Smooth muscle cell (in vitro differentiated cells): ENCODE data around the gene KCNH5. TPM values are rescaled to one million over a fixed set of nuclear protein-coding genes. Genes with fewer than 3 reads are reported as not detected.

Experiments
- DNase-seq: peaks from one replicate; lab custom pipeline; 2025; ENCODE audit not compliant: unreplicated experiment; lab: John Stamatoyannopoulos, UW
- H2AFZ ChIP-seq: fragments of 200-600 bp; sonication (generic); 2 replicates; pipeline ENCODE4 v1.6.0; 2016; ENCODE audit warnings: antibody characterized with exemption, low read depth, mild to moderate bottlenecking
- H3F3A ChIP-seq: fragments of 200-600 bp; sonication (generic); 2 replicates; pipeline ENCODE4 v1.6.0; 2017; ENCODE audit warnings: antibody characterized with exemption, low read depth
- H3K27ac ChIP-seq: fragments of 200-600 bp; sonication (generic); 2 replicates; pipeline ENCODE4 v1.5.1; 2016; ENCODE audit warnings: low read depth, mild to moderate bottlenecking
- H3K27me3 ChIP-seq: fragments of 200-600 bp; sonication (generic); 2 replicates; pipeline ENCODE4 v1.6.1; 2016; ENCODE audit warnings: low read depth, mild to moderate bottlenecking
- H3K36me3 ChIP-seq: fragments of 200-600 bp; sonication (generic); 2 replicates; pipeline ENCODE4 v1.5.1; 2016; ENCODE audit warnings: low read depth
- H3K4me1 ChIP-seq: fragments of 200-600 bp; sonication (generic); 2 replicates; pipeline ENCODE4 v1.5.1; 2016; ENCODE audit warnings: low read depth
- H3K4me2 ChIP-seq: fragments of 200-600 bp; sonication (generic); 2 replicates; pipeline ENCODE4 v1.6.0; 2016; ENCODE audit warnings: mild to moderate bottlenecking
- H3K4me3 ChIP-seq: fragments of 200-600 bp; sonication (generic); 2 replicates; pipeline ENCODE4 v1.5.1; 2016; ENCODE audit warnings: mild to moderate bottlenecking
- H3K79me2 ChIP-seq: fragments of 200-600 bp; sonication (generic); 2 replicates; pipeline ENCODE4 v1.6.0; 2016; ENCODE audit warnings: low read depth, mild to moderate bottlenecking
- H3K9ac ChIP-seq: fragments of 200-600 bp; sonication (generic); 2 replicates; pipeline ENCODE4 v1.6.0; 2016; ENCODE audit warnings: low read depth
- H3K9me3 ChIP-seq: fragments of 200-600 bp; sonication (generic); replicated peaks from 2 replicates; pipeline ENCODE4 v1.5.1; 2016; ENCODE audit warnings: low read depth
- H4K20me1 ChIP-seq: fragments of 200-600 bp; sonication (generic); 2 replicates; pipeline ENCODE4 v1.6.0; 2016; ENCODE audit warnings: low read depth
- WGBS: methylation state at CpG from one replicate; pipeline ENCODE4 v1.1.7; 2016; ENCODE audit warnings: low lambda C conversion rate; 5-methylcytosine and 5-hydroxymethylcytosine counted together
- polyA plus RNA-seq: library from polyadenylated mRNA; unstranded; fragments of >200 nt; fragmentation: Nextera tagmentation; extraction: Ambion mirVana; gene quantifications from 2 replicates; pipeline ENCODE4 v1.2.1, GENCODE V29; 2016
- total RNA-seq: library from RNA; depleted of rRNA; stranded (reverse); fragments of >200 nt; gene quantifications from 2 replicates; pipeline ENCODE4 v1.2.3, GENCODE V29; 2014
- TF ChIP-seq, protein P1 (sequence below): fragments of 200-600 bp; sonication (generic); IDR thresholded peaks from 2 replicates; pipeline ENCODE4 v1.5.1; 2017; ENCODE audit warnings: borderline replicate concordance, mild to moderate bottlenecking, antibody characterized with exemption; ENCODE audit not compliant: insufficient read depth, poor library complexity, severe bottlenecking

The KCNH5 gene
- total and polyA plus RNA-seq, 2 experiments from 2014 or later: 0.03 to 0.54 TPM

- Histone ChIP-seq H3K4me2 (no peak overlapping the region), H4K20me1 (no peaks in the 10 kb centered on the region), H2AFZ (no peak overlapping the region), H3K27ac (no peak overlapping the region), H3K79me2 (no peaks in the 10 kb centered on the region), H3K36me3 (no peaks in the 10 kb centered on the region), H3F3A (no peaks in the 10 kb centered on the region), H3K9me3 (no peaks in the 10 kb centered on the region), H3K9ac (no peak overlapping the region), H3K4me3 (no peak overlapping the region), H3K4me1 (no peaks in the 10 kb centered on the region), H3K27me3 (no peaks in the 10 kb centered on the region)
- TF ChIP-seq, protein P1, sequence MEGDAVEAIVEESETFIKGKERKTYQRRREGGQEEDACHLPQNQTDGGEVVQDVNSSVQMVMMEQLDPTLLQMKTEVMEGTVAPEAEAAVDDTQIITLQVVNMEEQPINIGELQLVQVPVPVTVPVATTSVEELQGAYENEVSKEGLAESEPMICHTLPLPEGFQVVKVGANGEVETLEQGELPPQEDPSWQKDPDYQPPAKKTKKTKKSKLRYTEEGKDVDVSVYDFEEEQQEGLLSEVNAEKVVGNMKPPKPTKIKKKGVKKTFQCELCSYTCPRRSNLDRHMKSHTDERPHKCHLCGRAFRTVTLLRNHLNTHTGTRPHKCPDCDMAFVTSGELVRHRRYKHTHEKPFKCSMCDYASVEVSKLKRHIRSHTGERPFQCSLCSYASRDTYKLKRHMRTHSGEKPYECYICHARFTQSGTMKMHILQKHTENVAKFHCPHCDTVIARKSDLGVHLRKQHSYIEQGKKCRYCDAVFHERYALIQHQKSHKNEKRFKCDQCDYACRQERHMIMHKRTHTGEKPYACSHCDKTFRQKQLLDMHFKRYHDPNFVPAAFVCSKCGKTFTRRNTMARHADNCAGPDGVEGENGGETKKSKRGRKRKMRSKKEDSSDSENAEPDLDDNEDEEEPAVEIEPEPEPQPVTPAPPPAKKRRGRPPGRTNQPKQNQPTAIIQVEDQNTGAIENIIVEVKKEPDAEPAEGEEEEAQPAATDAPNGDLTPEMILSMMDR: no peak
- DNase-seq: no peak
- WGBS: 84% methylated on average over 2 of the region's 2 CpGs
Observed at GRCh38 chr14:62734831-62735230, 310.4 kb downstream of the KCNH5 start.

DNA sequence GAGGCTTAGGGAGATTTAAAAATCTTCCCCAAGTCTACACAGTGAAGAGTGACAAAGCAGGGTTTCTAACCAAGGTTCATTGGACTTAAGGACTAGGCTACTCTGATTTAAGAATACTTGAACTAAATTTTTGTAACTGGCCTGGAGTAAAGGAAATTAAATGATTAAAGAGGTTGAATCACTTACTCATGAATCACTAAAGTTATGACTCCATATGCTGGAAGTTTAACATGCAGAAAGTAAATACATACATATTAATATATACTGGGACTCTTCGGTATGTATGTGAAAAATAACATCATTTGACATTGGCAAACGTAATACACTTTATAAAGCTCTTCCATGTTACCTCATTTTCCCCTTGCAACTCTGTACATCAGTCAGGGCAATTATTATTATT, 322.9 kb downstream of the KCNH5 start:
- DNase-seq: no peak
- H3K4me1 ChIP-seq: no peaks in the 10 kb centered on the region
- no peaks in the 10 kb centered on the region for H3K36me3 ChIP-seq
- no peaks in the 10 kb centered on the region for H3K79me2 ChIP-seq
- WGBS: 88% methylated on average over 2 of the region's 2 CpGs
- no peaks in the 10 kb centered on the region for H3K9me3 ChIP-seq
- H3K9ac ChIP-seq: no peak overlapping the region
- H3K4me3 ChIP-seq: no peak overlapping the region
- no peaks in the 10 kb centered on the region for H3K27me3 ChIP-seq
- H3K4me2 ChIP-seq: no peak overlapping the region
- H4K20me1 ChIP-seq: no peaks in the 10 kb centered on the region
- H3F3A ChIP-seq: no peaks in the 10 kb centered on the region
- H2AFZ ChIP-seq: no peak overlapping the region
- TF ChIP-seq, protein P1: no peak
- no peak overlapping the region for H3K27ac ChIP-seq

- DNase-seq: no peak
- no peak overlapping the region for H3K27ac ChIP-seq
- H3K27me3 ChIP-seq: no peaks in the 10 kb centered on the region
- no peak overlapping the region for H3K4me3 ChIP-seq
- H2AFZ ChIP-seq: no peak overlapping the region
- H4K20me1 ChIP-seq: no peaks in the 10 kb centered on the region
- no peaks in the 10 kb centered on the region for H3K4me1 ChIP-seq
- WGBS: 97% methylated on average over 1 of the region's 1 CpG
- H3K9ac ChIP-seq: no peak overlapping the region
- no peaks in the 10 kb centered on the region for H3K36me3 ChIP-seq
- no peaks in the 10 kb centered on the region for H3K79me2 ChIP-seq
- TF ChIP-seq, protein P1: no peak
- no peak overlapping the region for H3K4me2 ChIP-seq
- H3K9me3 ChIP-seq: no peaks in the 10 kb centered on the region
- H3F3A ChIP-seq: no peaks in the 10 kb centered on the region
Observed at GRCh38 chr14:62718629-62719028, 326.6 kb downstream of the KCNH5 start.

GRCh38 chr14:62711351-62712023, 333.8 kb downstream of the KCNH5 start:
- Histone ChIP-seq H3K4me1 (no peaks in the 10 kb centered on the region), H3K36me3 (no peaks in the 10 kb centered on the region), H3K79me2 (no peaks in the 10 kb centered on the region), H3K27ac (no peak overlapping the region), H3F3A (no peaks in the 10 kb centered on the region), H3K4me2 (no peak overlapping the region), H3K4me3 (no peak overlapping the region), H3K27me3 (no peaks in the 10 kb centered on the region), H4K20me1 (no peaks in the 10 kb centered on the region), H3K9me3 (no peaks in the 10 kb centered on the region), H3K9ac (no peak overlapping the region), H2AFZ (no peak overlapping the region)
- no peak for DNase-seq
- WGBS: 77% methylated on average over 7 of the region's 7 CpGs
- TF ChIP-seq, protein P1: no peak
